WTC11 (cell line): ENCODE results near the gene ZNF654. TPM values are rescaled to one million over a fixed set of nuclear protein-coding genes. Genes with fewer than 3 reads are reported as not detected.

ENCODE experiments used
- ATAC-seq: fragments of 200-7000 bp; cut with Tn5 transposase; 2 replicates; pipeline ENCODE4 v1.10.0; 2021; ENCODE audit warnings: mild to moderate bottlenecking, moderate library complexity
- CTCF ChIA-PET: fragments of 300-600 bp; sonication (Branson Sonifier 250); formaldehyde crosslinking; loops from one replicate; lab custom pipeline; 2021; ENCODE audit warnings: antibody characterized with exemption; lab: Charles Lee
- POLR2A ChIA-PET: fragments of 350-600 bp; sonication (Branson Sonifier 250); formaldehyde crosslinking; loops from one replicate; lab custom pipeline; 2021; ENCODE audit warnings: antibody characterized with exemption; lab: Charles Lee
- DNase-seq: peaks from one replicate; pipeline ENCODE4 v3.0.0; 2021; ENCODE audit warnings: low spot score
- H3K27ac Mint-ChIP-seq: 2 replicates; pipeline ENCODE4 v1.8.0; 2021; ENCODE audit warnings: mixed read lengths
- H3K27me3 Mint-ChIP-seq: 2 replicates; pipeline ENCODE4 v1.8.0; 2021; ENCODE audit warnings: low read depth, mild to moderate bottlenecking, moderate library complexity, mixed read lengths
- H3K36me3 Mint-ChIP-seq: 2 replicates; pipeline ENCODE4 v1.8.0; 2021; ENCODE audit warnings: mixed read lengths
- H3K4me1 Mint-ChIP-seq: 2 replicates; pipeline ENCODE4 v1.8.0; 2022; ENCODE audit warnings: mixed read lengths
- H3K4me3 Mint-ChIP-seq: 2 replicates; pipeline ENCODE4 v1.8.0; 2021; ENCODE audit warnings: mild to moderate bottlenecking, moderate library complexity, mixed read lengths
- H3K9me3 Mint-ChIP-seq: 2 replicates; pipeline ENCODE4 v1.8.0; 2021; ENCODE audit warnings: mixed read lengths
- ATF2 ChIP-seq: sonication (generic); formaldehyde crosslinking; IDR thresholded peaks from 2 replicates; pipeline ENCODE4 v1.8.1; 2022; ENCODE audit warnings: low read depth, missing genetic modification reagents, borderline replicate concordance
- CBFB ChIP-seq: sonication (generic); formaldehyde crosslinking; IDR thresholded peaks from 2 replicates; pipeline ENCODE4 v1.8.1; 2022; ENCODE audit warnings: mild to moderate bottlenecking, low read depth, missing genetic modification reagents
- CDX4 ChIP-seq: fragments of 250-450 bp; sonication (Bioruptor Pico); IDR thresholded peaks from 2 replicates; pipeline ENCODE4 v1.9.0; 2021; ENCODE audit warnings: moderate library complexity, mild to moderate bottlenecking, inconsistent platforms, borderline replicate concordance
- ERG ChIP-seq: fragments of 250-450 bp; sonication (Bioruptor Pico); IDR thresholded peaks from 2 replicates; pipeline ENCODE4 v1.8.0; 2021; ENCODE audit warnings: mild to moderate bottlenecking
- JUN ChIP-seq: sonication (generic); formaldehyde crosslinking; IDR thresholded peaks from 2 replicates; pipeline ENCODE4 v1.8.0; 2023; ENCODE audit warnings: mild to moderate bottlenecking, missing genetic modification reagents
- MAX ChIP-seq: sonication (generic); formaldehyde crosslinking; IDR thresholded peaks from 2 replicates; pipeline ENCODE4 v1.8.0; 2022; ENCODE audit warnings: mild to moderate bottlenecking, missing genetic modification reagents
- MYBL2 ChIP-seq: sonication (generic); formaldehyde crosslinking; IDR thresholded peaks from 2 replicates; pipeline ENCODE4 v1.8.1; 2023; ENCODE audit warnings: mild to moderate bottlenecking, moderate library complexity, missing genetic modification reagents
- OVOL2 ChIP-seq: fragments of 250-450 bp; sonication (Bioruptor Pico); IDR thresholded peaks from 2 replicates; pipeline ENCODE4 v1.9.0; 2021; ENCODE audit warnings: mild to moderate bottlenecking, borderline replicate concordance
- STAT6 ChIP-seq: sonication (generic); formaldehyde crosslinking; conservative IDR thresholded peaks from 2 replicates; pipeline ENCODE4 v1.8.1; 2023; ENCODE audit warnings: mild to moderate bottlenecking, low read depth, missing genetic modification reagents, moderate library complexity
- USF2 ChIP-seq: sonication (generic); formaldehyde crosslinking; IDR thresholded peaks from 2 replicates; pipeline ENCODE4 v1.8.1; 2023; ENCODE audit warnings: mild to moderate bottlenecking, missing genetic modification reagents, moderate library complexity
- ZBTB21 ChIP-seq: sonication (generic); formaldehyde crosslinking; IDR thresholded peaks from 2 replicates; pipeline ENCODE4 v1.8.1; 2023; ENCODE audit warnings: mild to moderate bottlenecking, missing genetic modification reagents, borderline replicate concordance
- ZBTB43 ChIP-seq: sonication (generic); formaldehyde crosslinking; IDR thresholded peaks from 2 replicates; pipeline ENCODE4 v1.8.1; 2023; ENCODE audit warnings: mild to moderate bottlenecking, missing genetic modification reagents
- ZNF423 ChIP-seq: fragments of 250-450 bp; sonication (Bioruptor Pico); IDR thresholded peaks from 2 replicates; pipeline ENCODE4 v2.1.2; 2022; ENCODE audit warnings: mild to moderate bottlenecking, moderate library complexity
- ZNF671 ChIP-seq: fragments of 250-450 bp; sonication (Bioruptor Pico); IDR thresholded peaks from 2 replicates; pipeline ENCODE4 v1.8.0; 2021; ENCODE audit warnings: mild to moderate bottlenecking
- total RNA-seq: library from RNA; stranded (reverse); gene quantifications from 3 replicates; pipeline ENCODE4 v1.2.3, GENCODE V29; 2021

ZNF654 gene
- total RNA-seq, 1 experiment from 2014 or later: 7.0 TPM

GRCh38 chr3:88090681-88091080 lies 31.6 kb downstream of the ZNF654 start:
- H3K4me1 Mint-ChIP-seq: no peaks in the 10 kb centered on the region
- ATAC-seq (no peak), DNase-seq (no peak)
- no peaks in the 10 kb centered on the region for H3K27me3 Mint-ChIP-seq
- ChIA-PET POLR2A (no interaction called here), CTCF (interaction anchor here (2.2 kb wide), 1 partner anchor 23 kb away, joined by 10 read pairs; no protein-coding TSS in a partner anchor)
- no peak overlapping the region for H3K4me3 Mint-ChIP-seq
- peaks cover 9% of the 10 kb centered on the region for H3K9me3 Mint-ChIP-seq
- peaks cover 24% of the 10 kb centered on the region for H3K36me3 Mint-ChIP-seq
- TF ChIP-seq ATF2 (CRISPR knock-in tag) (no peak), ZBTB43 (CRISPR knock-in tag) (no peak), ZNF423 (no peak), MAX (CRISPR knock-in tag) (no peak)
- H3K27ac Mint-ChIP-seq: no peak overlapping the region

- POLR2A ChIA-PET: no interaction called here
- Mint-ChIP-seq H3K36me3 (peaks cover 20% of the 10 kb centered on the region), H3K27me3 (no peaks in the 10 kb centered on the region), H3K4me1 (no peaks in the 10 kb centered on the region), H3K27ac (no peak overlapping the region)
- TF ChIP-seq CBFB (CRISPR knock-in tag) (no peak), ZBTB21 (CRISPR knock-in tag) (no peak), ZNF671 (CRISPR knock-in tag) (no peak)
- TF ChIP-seq, all 79 proteins: peak for 0
- peaks cover 9% of the 10 kb centered on the region for H3K9me3 Mint-ChIP-seq
- no peak for DNase-seq
- CTCF ChIA-PET: no interaction called here
- H3K4me3 Mint-ChIP-seq: no peak overlapping the region
- no peak for ATAC-seq
These were observed 33.2 kb downstream of the ZNF654 start for GRCh38 chr3:88092270-88092669.

- no peaks in the 10 kb centered on the region for H3K4me1 Mint-ChIP-seq
- no peaks in the 10 kb centered on the region for H3K27me3 Mint-ChIP-seq
- no peak overlapping the region for H3K27ac Mint-ChIP-seq
- ChIA-PET CTCF (no interaction called here), POLR2A (no interaction called here)
- H3K9me3 Mint-ChIP-seq: peaks cover 9% of the 10 kb centered on the region
- TF ChIP-seq STAT6 (no peak), JUN (CRISPR knock-in tag) (no peak), USF2 (CRISPR knock-in tag) (no peak), ERG (CRISPR knock-in tag) (no peak), CDX4 (CRISPR knock-in tag) (no peak), OVOL2 (CRISPR knock-in tag) (no peak), MYBL2 (no peak)
- no peak overlapping the region for H3K4me3 Mint-ChIP-seq
- DNase-seq (no peak), ATAC-seq (no peak)
- H3K36me3 Mint-ChIP-seq: peaks cover 26% of the 10 kb centered on the region
These were observed 34.2 kb downstream of the ZNF654 start for GRCh38 chr3:88093266-88093665.
